Naive thymus-derived CD8-positive, alpha-beta T cell (primary cell): ENCODE measurements around the gene TRPM2. TPM values are rescaled to one million over a fixed set of nuclear protein-coding genes. Genes with fewer than 3 reads are reported as not detected.

Source experiments
- ATAC-seq, 2 donors: fragments of 150-1000 bp; cut with Tn5 transposase in 1 of 2; sonication (Bioruptor Pico), chemical (Tn5 transposase) in 1 of 2; 1 replicate in 1 of 2; 2 replicates in 1 of 2; pipeline ENCODE4 v1.10.0; 2021; ENCODE audit warnings: mild to moderate bottlenecking in 2 of 2, moderate library complexity in 2 of 2
- POLR2A ChIA-PET: fragments of 350-600 bp; sonication (Branson Sonifier 250); formaldehyde crosslinking; loops from one replicate; lab custom pipeline; 2021; ENCODE audit warnings: antibody characterized with exemption; lab: Charles Lee
- DNase-seq, 10 donors: peaks; one replicate each; pipeline versions ENCODE4 v3.0.0 to v3.0.0-alpha.2; 2020 to 2022
- H3K27ac Mint-ChIP-seq, 10 donors: one replicate each; pipeline ENCODE4 v1.8.0; 2020 to 2022; ENCODE audit warnings: mild to moderate bottlenecking in 10 of 10, mixed read lengths in 10 of 10, moderate library complexity in 4 of 10, inconsistent platforms in 1 of 10
- H3K27me3 Mint-ChIP-seq, 5 donors: one replicate each; pipeline ENCODE4 v1.8.0; 2021 to 2022; ENCODE audit warnings: mixed read lengths in 5 of 5
- H3K36me3 Mint-ChIP-seq, 3 donors: one replicate each; pipeline ENCODE4 v1.8.0; 2020 to 2022; ENCODE audit warnings: mixed read lengths in 3 of 3, mild to moderate bottlenecking in 2 of 3, inconsistent platforms in 1 of 3
- H3K4me1 Mint-ChIP-seq, 4 donors: one replicate each; pipeline ENCODE4 v1.8.0; 2021 to 2022; ENCODE audit warnings: mixed read lengths in 4 of 4
- H3K4me3 Mint-ChIP-seq, 10 donors: one replicate each; pipeline ENCODE4 v1.8.0; 2020 to 2022; ENCODE audit warnings: mild to moderate bottlenecking in 10 of 10, mixed read lengths in 10 of 10, moderate library complexity in 6 of 10, inconsistent platforms in 1 of 10
- H3K9me3 Mint-ChIP-seq, 9 donors: one replicate each; pipeline ENCODE4 v1.8.0; 2020 to 2022; ENCODE audit warnings: mixed read lengths in 9 of 9, mild to moderate bottlenecking in 3 of 9, inconsistent platforms in 1 of 9, moderate library complexity in 1 of 9
- polyA plus RNA-seq, 3 donors: library from polyadenylated mRNA; unstranded; fragments of 300-500 nt; fragmentation: Illumina TruSeq; gene quantifications; one replicate each; pipeline ENCODE4 v1.2.3, GENCODE V29; 2021
- total RNA-seq, 8 experiments: library from RNA in 2 of 8; stranded (reverse) in 2 of 8; gene quantifications; one replicate each; pipeline ENCODE4 v1.2.3 and lab custom pipeline; 2021 to 2026

The TRPM2 gene
- total RNA-seq (under 1 TPM; 0.31 to 0.58 TPM), polyA plus RNA-seq (1 to 10 TPM in 1 of 3 donors, under 1 TPM in 2; 0.20 to 1.2 (median 0.37) TPM), total RNA-seq (lab: John Stamatoyannopoulos, UW) (0.35 to 44.3 (median 3.2) reads per million in 6 experiments)

GRCh38 chr21:44353191-44353970, at the start of gene TRPM2:
TSS of gene TRPM2 (plus strand) at chr21:44353621. CDS start at chr21:44353701, 80 bp downstream.
- ATAC-seq (peak; percentile 90 to 91), DNase-seq (peak in 8 of 10 donors; percentile 15 to 64 (median 44))
- no peaks in the 10 kb centered on the region for H3K36me3 Mint-ChIP-seq
- peak within 1 kb of the TSS; percentile 69 to 92 (median 83) for H3K4me3 Mint-ChIP-seq
- H3K27ac Mint-ChIP-seq = peak within 1 kb of the TSS; percentile 20 to 86 (median 76)
- H3K4me1 Mint-ChIP-seq = peaks cover 23 to 56% (median 50%) of the 10 kb centered on the region in 4 donors
- H3K27me3 Mint-ChIP-seq = peaks cover 0 to 15% (median 0%) of the 10 kb centered on the region in 5 donors
- POLR2A ChIA-PET = interaction anchor here (0.7 to 3.5 kb wide), 4 partner anchors 10 to 330 kb away, joined by 3 to 26 read pairs (median 5); partner anchors contain the start of gene CFAP410
- H3K9me3 Mint-ChIP-seq = no peaks in the 10 kb centered on the region

- Mint-ChIP-seq H3K9me3 (no peaks in the 10 kb centered on the region), H3K27me3 (no peaks in the 10 kb centered on the region), H3K4me1 (peaks cover 24 to 56% (median 49%) of the 10 kb centered on the region in 4 donors), H3K36me3 (peaks cover 0 to 12% (median 2%) of the 10 kb centered on the region in 3 donors), H3K4me3 (peak overlapping the region in 2 of 10 donors; percentile 34 to 80), H3K27ac (peak overlapping the region in 6 of 10 donors; percentile 3 to 88 (median 78))
- ATAC-seq = no peak
- DNase-seq = no peak
- POLR2A ChIA-PET = interaction anchor here (0.6 to 1.8 kb wide), 3 partner anchors 35 to 295 kb away, joined by 3 to 6 read pairs (median 4); partner anchors contain the start of gene CFAP410
Measured at GRCh38 chr21:44304011-44304616, 49.3 kb upstream of the TRPM2 start.

- peak in 8 of 10 donors; percentile 23 to 74 (median 40) for DNase-seq
- POLR2A ChIA-PET = interaction anchor here (0.6 to 1.8 kb wide), 3 partner anchors 34 to 341 kb away, joined by 3 to 6 read pairs (median 3); partner anchors contain the start of gene CFAP410
- Mint-ChIP-seq H3K4me1 (peaks cover 21 to 52% (median 45%) of the 10 kb centered on the region in 4 donors), H3K4me3 (peak overlapping the region in 6 of 10 donors; percentile 7 to 72 (median 34)), H3K27me3 (no peaks in the 10 kb centered on the region), H3K36me3 (peaks cover 0 to 12% (median 2%) of the 10 kb centered on the region in 3 donors), H3K9me3 (no peaks in the 10 kb centered on the region), H3K27ac (peak overlapping the region in 9 of 10 donors; percentile 30 to 88 (median 74))
- ATAC-seq = peak; percentile 48 to 66
Measured at GRCh38 chr21:44304877-44305293, 48.5 kb upstream of the TRPM2 start.

GRCh38 chr21:44305691-44306090, 47.7 kb upstream of the TRPM2 start:
- H3K27ac Mint-ChIP-seq = no peak overlapping the region
- POLR2A ChIA-PET = no interaction called here
- H3K4me3 Mint-ChIP-seq = peak overlapping the region in 1 of 10 donors; percentile 34
- no peak for DNase-seq
- H3K36me3 Mint-ChIP-seq = peaks cover 0 to 12% (median 2%) of the 10 kb centered on the region in 3 donors
- no peaks in the 10 kb centered on the region for H3K27me3 Mint-ChIP-seq
- no peak for ATAC-seq
- no peaks in the 10 kb centered on the region for H3K9me3 Mint-ChIP-seq
- H3K4me1 Mint-ChIP-seq = peaks cover 20 to 51% (median 44%) of the 10 kb centered on the region in 4 donors

GRCh38 chr21:44306936-44307704, 46.3 kb upstream of the TRPM2 start:
- Mint-ChIP-seq H3K27me3 (no peaks in the 10 kb centered on the region), H3K36me3 (peaks cover 2 to 25% (median 5%) of the 10 kb centered on the region in 3 donors), H3K4me3 (no peak overlapping the region), H3K9me3 (no peaks in the 10 kb centered on the region), H3K4me1 (peaks cover 20 to 39% (median 31%) of the 10 kb centered on the region in 4 donors), H3K27ac (peak overlapping the region in 3 of 10 donors; percentile 31 to 65 (median 37))
- no peak for DNase-seq
- ATAC-seq = no peak
- POLR2A ChIA-PET = interaction anchor here (0.7 to 1.1 kb wide), 2 partner anchors 32 to 37 kb away, joined by 4 to 5 read pairs; partner anchors contain the start of gene CFAP410

GRCh38 chr21:44310628-44311507, 42.6 kb upstream of the TRPM2 start:
- POLR2A ChIA-PET = no interaction called here
- H3K4me3 Mint-ChIP-seq = no peak overlapping the region
- H3K9me3 Mint-ChIP-seq = no peaks in the 10 kb centered on the region
- H3K27ac Mint-ChIP-seq = peak overlapping the region in 3 of 10 donors; percentile 35 to 68 (median 60)
- ATAC-seq (no peak), DNase-seq (no peak)
- no peaks in the 10 kb centered on the region for H3K27me3 Mint-ChIP-seq
- peaks cover 2 to 29% (median 5%) of the 10 kb centered on the region in 3 donors for H3K36me3 Mint-ChIP-seq
- H3K4me1 Mint-ChIP-seq = peaks cover 0 to 12% (median 8%) of the 10 kb centered on the region in 4 donors

GRCh38 chr21:44312089-44312488, 41.3 kb upstream of the TRPM2 start:
- no peak for DNase-seq
- Mint-ChIP-seq H3K4me1 (peaks cover 0 to 10% (median 8%) of the 10 kb centered on the region in 4 donors), H3K4me3 (no peak overlapping the region), H3K9me3 (no peaks in the 10 kb centered on the region), H3K27ac (peak overlapping the region in 1 of 10 donors; percentile 31), H3K36me3 (peaks cover 2 to 27% (median 5%) of the 10 kb centered on the region in 3 donors), H3K27me3 (no peaks in the 10 kb centered on the region)
- POLR2A ChIA-PET = no interaction called here
- ATAC-seq = no peak

- no peak for DNase-seq
- H3K36me3 Mint-ChIP-seq = peaks cover 2 to 24% (median 5%) of the 10 kb centered on the region in 3 donors
- POLR2A ChIA-PET = no interaction called here
- no peak for ATAC-seq
- no peaks in the 10 kb centered on the region for H3K9me3 Mint-ChIP-seq
- H3K4me1 Mint-ChIP-seq = peaks cover 0 to 8% (median 6%) of the 10 kb centered on the region in 4 donors
- H3K27me3 Mint-ChIP-seq = no peaks in the 10 kb centered on the region
- H3K4me3 Mint-ChIP-seq = no peak overlapping the region
- peak overlapping the region in 1 of 10 donors; percentile 65 for H3K27ac Mint-ChIP-seq
Measured at GRCh38 chr21:44312716-44313115, 40.7 kb upstream of the TRPM2 start.

- ATAC-seq (no peak), DNase-seq (no peak)
- H3K27me3 Mint-ChIP-seq = no peaks in the 10 kb centered on the region
- no peak overlapping the region for H3K27ac Mint-ChIP-seq
- H3K9me3 Mint-ChIP-seq = no peaks in the 10 kb centered on the region
- peaks cover 0 to 5% (median 2%) of the 10 kb centered on the region in 4 donors for H3K4me1 Mint-ChIP-seq
- no peak overlapping the region for H3K4me3 Mint-ChIP-seq
- peaks cover 0 to 17% (median 5%) of the 10 kb centered on the region in 3 donors for H3K36me3 Mint-ChIP-seq
- POLR2A ChIA-PET = interaction anchor here (0.6 kb wide), 1 partner anchor 43 kb away, joined by 3 read pairs; no protein-coding TSS in a partner anchor
Measured at GRCh38 chr21:44313451-44313850, 40.0 kb upstream of the TRPM2 start.

- peaks cover 0 to 5% (median 2%) of the 10 kb centered on the region in 4 donors for H3K4me1 Mint-ChIP-seq
- H3K27ac Mint-ChIP-seq = no peak overlapping the region
- no peak overlapping the region for H3K4me3 Mint-ChIP-seq
- H3K9me3 Mint-ChIP-seq = no peaks in the 10 kb centered on the region
- no peaks in the 10 kb centered on the region for H3K27me3 Mint-ChIP-seq
- ATAC-seq = no peak
- no peak for DNase-seq
- POLR2A ChIA-PET = interaction anchor here (0.6 kb wide), 1 partner anchor 44 kb away, joined by 3 read pairs; no protein-coding TSS in a partner anchor
- H3K36me3 Mint-ChIP-seq = peaks cover 0 to 17% (median 5%) of the 10 kb centered on the region in 3 donors
Measured at GRCh38 chr21:44314128-44314527, 39.3 kb upstream of the TRPM2 start.

- ATAC-seq = no peak
Measured at GRCh38 chr21:44314561-44314960, 38.9 kb upstream of the TRPM2 start.

More at GRCh38 chr21:44314561-44314960, 38.9 kb upstream of the TRPM2 start:
- no peaks in the 10 kb centered on the region for H3K27me3 Mint-ChIP-seq
- peaks cover 0 to 19% (median 5%) of the 10 kb centered on the region in 3 donors for H3K36me3 Mint-ChIP-seq
- H3K27ac Mint-ChIP-seq = no peak overlapping the region
- POLR2A ChIA-PET = no interaction called here
- no peak for DNase-seq
- H3K4me3 Mint-ChIP-seq = no peak overlapping the region
- H3K4me1 Mint-ChIP-seq = peaks cover 0 to 5% (median 2%) of the 10 kb centered on the region in 4 donors
- no peaks in the 10 kb centered on the region for H3K9me3 Mint-ChIP-seq
